ENCODE measurements around the gene ZNF19. TPM values are rescaled to one million over a fixed set of nuclear protein-coding genes. Genes with fewer than 3 reads are reported as not detected.

The ZNF19 gene
- total RNA-seq, 1 experiment from 2014 or later: 4.7 TPM

GRCh38 chr16:71426880-71427615, 62.1 kb downstream of the ZNF19 start:
- Histone ChIP-seq H4K8ac (replicated peaks; ENCODE audit: insufficient read length, low read depth, low read length) (no peak overlapping the region), H3K27ac (ENCODE audit: insufficient read length, low read depth, low read length) (no peak overlapping the region), H4K20me1 (ENCODE audit: control insufficient read depth, insufficient read depth, insufficient read length) (no peaks in the 10 kb centered on the region), H2AFZ (ENCODE audit: low read length) (no peak overlapping the region), H3K56ac (ENCODE audit: insufficient read length, low read depth, low read length) (no peak overlapping the region), H3K9ac (ENCODE audit: extremely low read depth, insufficient read length, low read length) (no peak overlapping the region), H3K14ac (ENCODE audit: insufficient read depth, low read length) (no peak overlapping the region), H3K79me1 (ENCODE audit: insufficient read depth, low read depth, low read length, poor library complexity, severe bottlenecking) (no peaks in the 10 kb centered on the region), H3T11ph (ENCODE audit: low read length) (no peak overlapping the region), H2BK20ac (ENCODE audit: low read depth, low read length, poor library complexity, severe bottlenecking) (no peak overlapping the region), H2BK120ac (ENCODE audit: low read depth, low read length, poor library complexity, severe bottlenecking) (no peak overlapping the region), H2BK15ac (ENCODE audit: low read depth, low read length) (no peak overlapping the region), H2BK5ac (ENCODE audit: insufficient read length, low read length) (no peak overlapping the region), H4K91ac (ENCODE audit: insufficient read length, low read depth, low read length) (no peak overlapping the region), H3K23me2 (ENCODE audit: insufficient read length, low read depth, low read length, poor library complexity, severe bottlenecking) (no peaks in the 10 kb centered on the region), H3K27me3 (ENCODE audit: insufficient read depth, low read length) (no peaks in the 10 kb centered on the region), H2AK5ac (ENCODE audit: insufficient read length, low read length) (no peak overlapping the region), H3K4me2 (ENCODE audit: insufficient read depth, insufficient read length, low read length) (peak overlapping the region; percentile 25), H3K9me3 (ENCODE audit: control insufficient read depth, low read depth, low read length) (no peaks in the 10 kb centered on the region), H2BK12ac (ENCODE audit: insufficient read length, low read depth, low read length) (no peak overlapping the region), H3K79me2 (ENCODE audit: insufficient read depth, low read length) (no peaks in the 10 kb centered on the region), H3K4me1 (ENCODE audit: insufficient read depth, low read length) (no peaks in the 10 kb centered on the region), H4K5ac (ENCODE audit: insufficient read length, low read depth, low read length) (no peak overlapping the region), H3K4ac (ENCODE audit: low read depth, low read length) (no peak overlapping the region), H3K18ac (ENCODE audit: insufficient read length, low read depth, low read length) (no peak overlapping the region), H3K23ac (ENCODE audit: insufficient read length, low read depth, low read length) (no peak overlapping the region)
- peaks cover 64% of the 10 kb centered on the region for H3K27me3 Mint-ChIP-seq (ENCODE audit: low read depth)
- DNase-seq: no peak
- peak overlapping the region; percentile 28 to 90 for H3K4me3 Mint-ChIP-seq
- peaks cover 0 to 4% of the 10 kb centered on the region in 2 experiments; a peak in 2 of 5 replicates for H3K9me3 Mint-ChIP-seq
- peaks cover 15 to 19% of the 10 kb centered on the region in 2 experiments for H3K4me1 Mint-ChIP-seq
- WGBS (ENCODE audit: extremely low coverage, insufficient read length, low lambda C conversion rate): no CpG with 5 or more reads among the region's 12 CpGs
- no peak overlapping the region for H3K27ac Mint-ChIP-seq
- H3K36me3 Mint-ChIP-seq (ENCODE audit: insufficient read depth in 1 of 3, low read depth in 3 of 3): peaks cover 0 to 2% (median 0%) of the 10 kb centered on the region in 3 experiments; a peak in 1 of 7 replicates
- TF ChIP-seq CTCF (conservative IDR thresholded peaks at IDR 0.05): no peak

Data from H9 (cell line).